SHP77 treated with DMSO at 0.1 percent for 48 hours (cell line): ENCODE data around the gene MRPS10.
"Not testable (repeated sequence)": the region's sequence is repeated elsewhere in the genome, so short reads cannot be mapped to it uniquely, and the experiment has no call there.

Experiments used
- DNase-seq: peaks from one replicate; lab custom pipeline; 2025; lab: John Stamatoyannopoulos, UW

Gene MRPS10

DNA sequence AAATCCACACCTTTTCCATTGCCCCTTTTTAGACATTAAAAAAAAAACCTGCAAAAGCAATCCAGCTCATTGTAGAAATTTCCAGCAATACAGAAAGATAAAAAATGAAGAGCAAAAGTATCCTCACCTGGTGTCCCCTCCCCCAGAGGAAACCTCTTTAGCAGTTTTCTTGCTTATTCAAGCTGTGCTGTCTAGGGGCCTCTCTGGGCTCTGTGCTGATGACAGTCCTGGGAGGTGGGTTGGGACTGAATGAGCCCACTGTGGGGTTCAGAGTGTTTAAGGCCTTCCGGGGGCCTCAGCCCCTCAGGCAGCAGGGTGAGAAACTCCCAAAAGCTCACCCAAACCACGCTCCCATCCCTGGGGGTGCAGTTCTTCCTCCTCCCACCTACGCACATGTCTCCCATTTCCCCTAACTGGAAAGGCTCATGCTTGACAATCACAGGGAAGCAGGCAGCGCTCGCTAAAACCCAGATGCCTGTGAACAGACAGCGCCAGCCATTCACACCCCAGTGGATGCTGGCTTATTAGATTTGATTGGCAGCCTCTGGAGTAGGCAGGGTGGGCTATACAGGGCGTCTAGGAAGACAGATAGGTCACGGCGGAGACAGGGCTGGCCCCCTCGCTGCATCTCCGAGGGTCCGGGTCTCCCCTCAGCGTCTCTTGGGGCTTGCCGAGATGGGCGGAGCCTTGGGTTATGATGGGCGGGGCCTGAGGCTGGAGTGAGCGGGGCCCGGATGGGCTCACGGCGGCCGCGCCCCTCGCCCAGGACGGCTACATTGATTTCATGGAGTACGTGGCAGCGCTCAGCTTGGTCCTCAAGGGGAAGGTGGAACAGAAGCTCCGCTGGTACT, 39.9 kb downstream of the MRPS10 start:
- DNase-seq, result no peak

DNA sequence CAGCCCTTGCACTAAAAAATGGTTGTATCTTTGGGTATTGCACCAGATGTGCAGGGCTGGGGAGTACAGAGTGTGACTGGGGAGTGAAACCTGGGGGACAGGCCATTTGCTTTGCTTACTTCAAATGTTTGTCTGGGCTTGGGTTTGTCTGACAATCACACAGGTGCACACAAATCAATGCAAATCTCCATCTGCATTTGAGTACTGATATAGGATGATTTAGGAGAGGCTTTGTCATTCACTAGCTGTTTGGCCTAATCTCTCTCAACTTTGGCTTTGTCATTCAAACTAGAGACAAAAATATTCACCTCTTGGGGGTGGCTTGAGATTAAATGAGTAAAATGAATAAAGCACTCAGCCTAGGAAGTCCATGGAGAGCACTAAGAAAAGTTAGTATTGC, 40.7 kb downstream of the MRPS10 start:
- DNase-seq, result no peak

DNA sequence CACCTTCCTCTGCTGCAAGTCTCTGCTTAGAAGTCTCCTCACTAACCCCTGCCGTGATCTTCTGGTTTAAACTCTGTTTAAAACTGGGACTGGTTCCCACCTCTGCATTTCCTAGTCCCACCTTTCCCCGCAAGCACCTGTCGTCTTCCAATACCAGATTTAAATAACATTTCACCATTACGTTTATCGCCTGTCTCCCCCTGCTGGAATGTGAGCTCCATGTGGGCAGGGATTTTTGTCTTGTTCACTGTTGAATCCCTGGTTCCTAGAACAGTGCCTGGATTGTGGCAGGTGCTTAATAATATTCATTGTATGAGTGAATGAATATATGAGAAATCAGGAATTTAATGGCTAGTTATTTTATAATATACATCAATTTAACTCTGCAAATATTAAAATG, 41.8 kb downstream of the MRPS10 start:
- no peak for DNase-seq

DNA sequence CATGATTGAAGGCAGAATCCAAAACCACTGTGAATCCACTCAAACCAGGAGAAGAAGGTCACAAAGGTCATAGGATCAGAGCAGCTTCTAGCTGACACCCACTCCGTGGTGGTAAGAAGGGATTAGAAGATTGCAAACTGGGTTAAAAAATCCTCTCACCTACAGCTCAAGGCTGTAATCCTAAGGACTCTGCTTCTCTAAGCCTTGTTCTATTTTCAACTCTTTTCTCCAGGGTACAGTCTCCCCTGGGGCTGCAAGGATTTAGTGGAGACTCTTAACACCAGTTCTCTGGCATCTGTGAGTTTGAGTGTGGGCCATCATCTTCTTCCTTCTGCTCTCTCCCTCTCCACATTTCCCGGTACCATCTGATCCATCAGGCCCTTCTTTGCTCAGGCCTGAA, 44.6 kb downstream of the MRPS10 start, which contains the start of gene GUCA1A:
Gene GUCA1A (plus strand): TSS at position 264 of the 400 bp plus-strand sequence. CDS start 250 bp downstream, outside the sequence.
- no peak for DNase-seq

DNA sequence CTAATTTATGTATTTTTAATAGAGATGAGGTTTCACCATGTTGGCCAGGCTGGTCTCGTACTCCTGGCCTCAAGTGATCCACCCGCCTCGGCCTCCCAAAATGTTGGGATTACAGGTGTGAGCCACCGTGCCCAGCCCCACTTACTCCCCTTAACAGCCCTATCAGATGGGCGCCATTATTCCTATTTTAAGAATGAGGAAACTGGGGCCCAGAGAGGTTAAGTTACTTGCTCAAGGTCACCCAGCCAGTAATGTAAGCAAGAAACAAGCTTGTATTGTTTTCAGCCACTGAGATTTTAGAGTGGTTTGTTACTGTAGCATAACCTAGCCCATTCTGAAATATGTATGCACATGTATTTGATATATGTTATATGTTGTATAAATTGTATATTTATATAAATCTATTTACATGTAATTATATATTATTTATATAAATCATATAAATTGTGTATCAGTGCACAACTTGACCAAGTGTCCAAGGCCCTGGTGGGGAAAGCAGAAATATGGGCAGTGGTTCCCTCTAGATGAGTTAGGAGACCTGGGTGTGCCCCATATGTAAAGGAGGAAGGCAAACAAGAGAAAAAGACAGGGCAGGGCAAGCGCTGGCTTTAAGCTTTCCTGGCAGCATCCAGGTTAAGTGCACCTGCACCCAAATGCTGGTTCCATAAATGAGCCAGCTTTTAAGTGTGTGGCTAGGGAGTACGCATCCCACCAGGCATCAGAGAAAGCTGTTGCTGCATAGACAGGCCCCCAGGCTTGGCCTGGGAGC, 45.7 kb downstream of the MRPS10 start:
- DNase-seq, result no peak

DNA sequence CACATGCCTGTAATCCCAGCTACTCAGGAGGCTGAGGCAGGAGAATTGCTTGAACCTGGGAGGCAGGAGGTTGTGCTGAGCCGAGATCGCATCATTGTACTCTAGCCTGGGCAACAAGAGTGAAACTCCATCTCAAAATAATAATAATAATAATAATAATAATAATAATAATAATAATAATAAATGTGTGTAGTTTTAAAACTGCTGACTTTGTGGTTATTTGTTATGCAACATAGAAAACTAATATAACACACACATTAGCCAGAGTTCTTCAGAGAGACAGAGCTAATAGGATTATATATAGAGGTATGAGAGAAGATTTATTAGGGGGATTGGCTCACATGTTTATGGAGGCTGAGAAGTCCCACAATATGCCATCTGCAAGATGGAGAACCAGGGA, 47.9 kb downstream of the MRPS10 start:
- not testable (repeated sequence) for DNase-seq

DNA sequence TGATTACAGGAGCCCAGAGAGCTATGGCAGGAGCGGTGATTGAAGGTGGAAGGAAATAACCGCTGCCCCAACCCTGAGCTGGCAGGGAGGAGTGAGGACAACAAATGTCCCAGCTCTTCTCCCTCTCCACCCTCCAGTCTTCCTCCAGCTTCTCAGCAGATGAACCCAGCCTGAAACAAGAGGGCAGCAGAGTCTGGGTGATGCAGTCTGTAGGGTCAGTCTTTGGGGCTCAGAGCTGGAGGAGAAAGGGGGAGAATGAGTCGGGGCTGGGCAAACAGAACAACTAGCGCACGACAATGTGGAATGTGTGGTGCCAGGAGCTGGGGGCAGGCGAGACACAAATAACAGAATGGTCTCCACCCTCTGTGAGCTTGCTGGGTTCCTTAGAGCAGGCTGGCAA, 49.0 kb downstream of the MRPS10 start:
- DNase-seq, result no peak

DNA sequence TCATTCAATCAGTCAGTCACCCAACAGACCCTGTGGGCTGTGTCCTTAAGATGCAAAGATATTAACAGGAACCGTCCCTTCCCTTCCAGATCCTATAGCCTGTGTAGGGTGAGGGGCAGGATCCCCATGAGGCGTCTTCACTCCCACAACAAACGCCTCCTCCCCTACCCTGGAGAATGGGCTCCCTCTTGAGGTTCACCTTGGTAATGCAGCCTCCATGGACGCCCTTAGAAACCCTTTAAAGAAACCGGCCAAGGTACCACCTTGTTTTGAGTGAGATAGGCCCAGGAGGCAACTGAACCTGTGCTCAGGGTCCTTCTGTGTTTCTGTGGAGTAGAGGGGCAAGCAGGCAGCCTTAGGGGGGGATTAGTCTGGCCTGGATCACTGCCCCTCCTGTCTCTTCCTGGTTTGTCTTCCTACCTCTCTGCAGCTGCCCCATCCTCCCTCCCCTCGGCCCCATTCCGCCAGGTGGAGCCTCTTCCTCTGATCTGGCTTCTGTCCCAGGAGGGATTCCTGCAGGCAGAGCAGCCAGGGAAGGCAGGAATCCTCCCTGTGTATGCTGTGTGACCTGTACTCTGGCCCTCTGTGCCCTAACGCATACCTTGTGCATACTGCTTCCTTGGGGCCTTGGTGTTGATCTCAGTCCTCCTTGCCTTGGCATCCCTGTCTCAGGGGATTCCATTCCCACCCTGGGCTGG, 51.1 kb downstream of the MRPS10 start:
- DNase-seq, result peak; percentile 52

DNA sequence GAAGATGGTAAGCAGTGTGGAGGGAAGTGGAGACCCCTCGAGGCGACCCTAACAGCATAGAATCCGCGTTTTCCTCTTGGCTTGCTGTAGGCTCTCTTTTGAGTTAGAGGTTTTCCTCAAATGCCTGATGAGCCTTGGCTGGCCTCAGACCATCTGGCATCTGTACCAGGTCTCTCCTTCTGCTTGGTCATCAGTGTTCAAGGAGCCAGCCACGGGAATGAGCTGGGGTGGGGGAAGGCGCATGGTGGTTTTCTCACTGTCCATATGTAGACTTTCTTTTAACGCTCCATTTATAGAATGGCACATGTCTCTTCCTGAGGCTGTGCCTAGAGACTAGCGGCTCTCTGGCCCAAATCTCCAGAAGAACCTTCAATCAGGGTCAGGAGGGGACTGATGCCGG, 52.6 kb downstream of the MRPS10 start:
- DNase-seq, result no peak

DNA sequence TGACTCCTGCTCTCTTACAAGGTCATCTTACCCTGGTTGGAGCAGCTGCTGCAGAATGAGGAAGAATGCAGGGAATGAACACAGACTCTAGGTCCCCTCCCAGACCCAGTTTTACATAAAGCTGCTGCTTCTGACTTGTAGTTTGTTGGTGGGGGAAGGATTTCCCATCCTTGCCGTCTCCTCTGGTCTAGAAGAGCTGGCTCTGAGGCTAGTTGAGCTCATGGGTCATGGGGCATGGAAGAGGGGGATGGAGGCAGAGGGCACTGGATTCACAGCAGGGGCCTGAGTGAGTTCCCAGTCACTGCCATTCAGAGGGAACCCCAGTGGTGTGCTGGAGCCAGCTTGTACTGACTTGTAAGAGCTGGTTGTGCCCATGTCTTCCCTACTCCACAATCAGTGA, 53.7 kb downstream of the MRPS10 start:
- no peak for DNase-seq

DNA sequence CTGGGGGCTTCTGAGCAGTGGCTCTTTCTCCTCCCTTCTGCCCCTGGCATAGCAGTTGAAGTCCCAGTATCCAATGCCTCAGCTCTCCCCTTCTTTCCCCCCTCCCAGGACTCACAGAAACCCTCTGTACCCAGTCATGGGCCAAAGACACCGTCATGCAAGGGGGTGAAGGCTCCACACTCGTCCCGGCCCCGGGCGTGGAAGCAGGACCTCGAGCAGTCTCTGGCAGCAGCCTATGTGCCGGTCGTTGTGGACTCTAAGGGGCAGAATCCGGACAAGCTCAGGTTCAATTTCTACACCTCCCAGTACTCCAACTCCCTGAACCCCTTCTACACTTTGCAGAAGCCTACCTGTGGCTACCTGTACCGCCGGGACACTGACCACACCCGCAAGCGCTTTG, 54.8 kb downstream of the MRPS10 start:
- DNase-seq, result no peak

DNA sequence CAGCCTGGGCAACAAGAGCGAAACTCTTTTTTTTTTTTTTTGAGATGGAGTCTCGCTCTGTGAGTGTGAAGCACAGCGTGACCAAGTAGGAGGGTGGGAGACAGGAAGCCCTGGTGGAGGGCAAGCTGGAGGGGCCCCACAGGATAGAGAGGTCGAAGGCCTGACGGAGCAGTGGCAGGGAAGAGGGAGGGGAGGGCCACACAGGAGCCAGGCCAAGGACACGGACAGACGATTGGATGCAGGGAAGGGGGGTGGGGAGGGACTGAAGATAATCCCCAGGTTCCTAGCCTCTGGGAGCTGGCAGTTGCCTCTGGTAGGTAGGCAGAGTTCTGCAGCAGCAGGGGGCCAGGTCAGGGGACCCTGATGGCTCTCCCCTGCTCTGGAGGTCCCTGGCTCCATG, 55.3 kb downstream of the MRPS10 start:
- DNase-seq, result no peak

DNA sequence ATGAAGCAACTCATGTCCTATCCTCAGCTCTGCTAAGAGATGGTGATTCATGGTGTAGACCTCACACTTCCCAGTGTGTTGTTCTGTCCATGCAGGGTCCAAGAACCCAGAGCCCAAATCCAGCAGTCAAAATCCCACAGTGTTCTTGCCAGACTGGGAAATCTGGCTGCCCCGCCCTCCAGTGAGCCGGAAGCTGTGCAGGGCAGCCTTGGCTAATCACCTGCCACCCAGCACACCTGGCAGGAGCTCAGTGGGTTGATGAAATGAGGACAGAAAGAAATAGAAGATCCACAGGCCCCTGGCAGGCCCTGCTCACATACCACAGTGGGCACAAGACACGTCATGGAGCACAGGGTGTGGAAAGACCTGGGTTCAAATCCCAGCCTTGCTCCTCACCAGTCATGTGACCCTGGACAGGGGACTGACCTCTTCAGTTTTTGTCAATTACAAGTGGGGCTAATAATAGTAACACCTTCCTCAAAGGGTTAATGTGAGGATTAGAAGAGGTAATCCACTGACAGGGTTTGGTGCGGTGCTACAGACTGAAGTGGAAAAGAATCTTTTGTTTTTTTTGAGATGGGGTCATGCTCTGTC, 58.1 kb downstream of the MRPS10 start:
- no peak for DNase-seq

DNA sequence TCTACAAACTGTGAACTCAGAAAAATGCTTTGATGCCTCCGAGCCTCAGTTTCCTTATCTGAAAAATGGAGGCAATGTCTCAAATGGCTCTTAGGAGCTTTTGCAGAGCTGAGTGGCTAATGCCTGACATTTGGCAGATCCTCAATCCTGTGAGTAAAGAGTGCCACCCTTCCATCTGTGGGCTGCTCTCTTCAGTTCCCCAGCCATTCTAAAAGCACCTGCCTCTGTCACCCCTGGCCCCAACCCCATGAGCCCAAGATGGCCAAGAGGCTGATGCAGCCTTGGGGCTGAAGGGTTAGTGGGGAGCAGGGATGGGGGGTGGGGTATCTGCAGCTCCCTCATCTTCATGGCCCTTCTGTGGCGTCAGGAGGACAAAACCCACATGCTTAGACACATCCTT, 59.0 kb downstream of the MRPS10 start:
- DNase-seq, result no peak

DNA sequence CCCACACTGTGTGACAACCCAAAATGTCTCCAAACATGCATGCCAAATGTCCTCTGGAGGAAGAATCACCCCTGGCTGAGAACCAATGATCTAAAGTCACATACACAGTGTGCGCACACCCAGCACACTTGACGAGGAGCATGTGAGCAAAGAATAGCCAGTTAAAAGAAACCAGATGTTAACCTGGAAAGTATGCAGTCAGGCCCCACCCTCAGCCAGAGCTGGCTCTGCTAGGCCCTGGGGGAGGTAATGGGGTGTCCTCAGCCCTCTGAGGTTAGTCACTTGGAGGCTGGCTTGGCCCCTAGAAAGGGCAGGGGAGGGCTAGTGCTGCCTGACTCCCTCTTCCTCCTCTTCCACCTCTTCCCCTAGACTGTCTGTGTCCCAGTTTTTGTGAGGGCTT, 59.6 kb downstream of the MRPS10 start:
- DNase-seq, result no peak
